NCI-H2171 (cell line): Measurements from ENCODE around the gene CCNY.

Source experiments
- DNase-seq: peaks from one replicate; lab custom pipeline; 2025; lab: John Stamatoyannopoulos, UW

Gene CCNY

GRCh38 chr10:35452847-35453246 is 116.5 kb downstream of the CCNY start:
- no peak for DNase-seq

DNA sequence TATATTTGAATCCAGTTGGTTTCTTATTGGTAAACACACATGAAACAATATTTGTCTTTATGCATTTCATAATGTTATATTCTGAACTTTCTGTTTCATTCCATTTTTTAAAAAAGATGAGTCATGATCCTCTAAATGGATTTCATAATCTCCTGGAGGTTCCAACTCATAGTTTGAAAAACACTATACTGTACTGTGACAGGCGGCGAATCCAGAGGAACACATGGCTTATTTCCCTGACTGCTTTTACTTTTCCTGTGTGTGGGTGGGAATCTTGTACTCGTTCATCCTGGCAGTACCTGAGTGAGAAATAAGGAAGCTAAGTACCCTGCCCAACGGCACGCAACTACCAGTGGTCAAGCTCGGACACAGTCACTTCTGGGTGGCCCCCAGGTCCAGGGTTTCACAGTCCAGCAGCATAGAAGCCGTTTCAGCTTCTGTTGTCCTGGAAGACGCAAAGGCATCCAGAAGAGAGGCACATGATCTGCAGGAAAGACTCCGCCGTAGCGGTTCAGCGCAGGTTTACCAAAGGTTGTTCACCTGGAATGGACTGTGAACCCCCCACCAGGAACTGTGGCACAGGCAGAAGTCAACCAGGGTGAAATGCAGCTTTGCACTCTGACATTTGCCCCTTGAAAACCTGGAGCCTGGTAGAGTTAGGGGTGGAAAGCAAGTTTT is 117.7 kb downstream of the CCNY start:
- DNase-seq: no peak

GRCh38 chr10:35456153-35456720 is 119.9 kb downstream of the CCNY start:
- no peak for DNase-seq

DNA sequence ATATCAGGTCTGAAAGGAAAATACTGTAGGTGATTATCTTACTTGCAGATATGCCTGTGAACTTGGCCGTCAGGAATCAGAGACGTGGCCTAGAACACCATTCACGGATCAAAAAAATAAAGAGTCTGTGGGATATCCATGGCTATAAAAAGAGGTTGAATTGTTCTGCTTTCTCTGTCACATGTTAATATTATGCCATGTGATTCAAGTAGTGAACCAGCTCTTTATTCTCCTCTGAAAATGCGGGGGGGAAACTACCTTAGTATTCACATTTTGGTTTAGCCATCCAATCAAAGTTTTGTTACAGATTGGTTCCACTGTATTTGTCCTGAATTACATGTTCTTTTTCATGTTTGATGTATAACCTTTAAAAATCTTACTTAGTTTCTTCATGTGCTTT is 120.5 kb downstream of the CCNY start:
- DNase-seq: no peak

GRCh38 chr10:35458500-35459448 is 122.5 kb downstream of the CCNY start:
- DNase-seq: peak; percentile 15

- no peak for DNase-seq
Observed at GRCh38 chr10:35459449-35459847, 123.1 kb downstream of the CCNY start.

DNA sequence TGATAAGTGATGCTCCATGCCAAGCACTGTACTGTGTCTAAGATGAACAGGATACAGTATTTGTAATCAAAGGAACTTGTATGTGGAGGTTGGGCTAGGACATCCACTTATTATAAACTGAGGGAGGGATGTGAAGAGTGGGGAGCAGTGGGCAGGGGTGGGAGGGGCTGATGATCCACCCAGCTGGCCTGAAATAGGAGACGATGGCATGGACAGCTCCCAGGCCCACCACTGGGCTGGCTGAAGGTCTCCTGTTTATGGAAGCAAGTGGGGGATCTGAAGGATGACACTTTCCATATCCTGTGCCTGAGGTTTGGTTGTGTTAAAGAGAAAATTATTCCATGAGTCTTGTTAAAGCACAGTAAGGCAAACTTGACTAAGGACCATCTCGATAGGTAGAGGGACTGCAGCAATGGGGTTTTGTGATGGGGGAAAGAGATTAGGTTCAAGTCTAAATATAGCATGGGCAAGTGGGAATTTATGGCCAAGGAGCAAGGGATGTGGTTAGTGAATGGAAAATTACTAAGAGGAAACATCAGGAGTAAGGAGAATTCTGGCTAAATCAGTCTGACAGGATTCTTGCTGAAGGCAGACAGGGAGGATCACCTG is 124.6 kb downstream of the CCNY start:
- DNase-seq: no peak

- DNase-seq: no peak
Observed at GRCh38 chr10:35462491-35462934, 126.2 kb downstream of the CCNY start.

- no peak for DNase-seq
Observed at GRCh38 chr10:35463105-35463867, 127.0 kb downstream of the CCNY start.

- no peak for DNase-seq
Observed at GRCh38 chr10:35463878-35464277, 127.6 kb downstream of the CCNY start.

DNA sequence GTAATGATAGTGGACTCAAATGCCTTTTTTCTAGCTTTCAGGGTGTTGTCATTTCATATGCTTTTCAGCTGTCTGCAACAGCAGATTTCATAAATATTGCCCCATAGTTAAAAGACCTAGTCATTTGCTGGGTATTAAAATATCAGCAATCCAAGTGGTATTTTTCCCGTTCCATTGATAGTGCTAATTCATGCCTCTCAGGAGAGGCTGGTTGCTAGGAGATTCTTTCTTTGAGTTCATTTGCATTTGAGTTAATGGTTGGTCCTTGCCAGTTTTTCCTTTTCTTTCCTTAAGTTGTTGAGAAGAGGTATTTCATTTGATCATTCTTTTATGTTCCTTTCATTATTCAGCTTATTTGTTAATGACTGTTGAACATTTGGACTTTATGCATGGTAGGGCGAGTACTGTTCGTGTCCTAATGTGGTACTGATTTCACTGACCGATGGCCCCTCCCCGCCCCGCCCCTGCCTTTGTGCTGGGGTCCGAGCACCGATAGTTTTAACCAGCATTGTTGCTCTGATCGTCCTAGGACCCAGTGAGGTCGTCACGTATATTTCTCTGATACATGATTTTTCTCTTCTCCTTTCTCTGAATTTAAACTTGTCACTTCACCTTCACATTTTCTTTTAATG is 128.6 kb downstream of the CCNY start:
- no peak for DNase-seq

- no peak for DNase-seq
Observed at GRCh38 chr10:35465673-35466072, 129.4 kb downstream of the CCNY start.

DNA sequence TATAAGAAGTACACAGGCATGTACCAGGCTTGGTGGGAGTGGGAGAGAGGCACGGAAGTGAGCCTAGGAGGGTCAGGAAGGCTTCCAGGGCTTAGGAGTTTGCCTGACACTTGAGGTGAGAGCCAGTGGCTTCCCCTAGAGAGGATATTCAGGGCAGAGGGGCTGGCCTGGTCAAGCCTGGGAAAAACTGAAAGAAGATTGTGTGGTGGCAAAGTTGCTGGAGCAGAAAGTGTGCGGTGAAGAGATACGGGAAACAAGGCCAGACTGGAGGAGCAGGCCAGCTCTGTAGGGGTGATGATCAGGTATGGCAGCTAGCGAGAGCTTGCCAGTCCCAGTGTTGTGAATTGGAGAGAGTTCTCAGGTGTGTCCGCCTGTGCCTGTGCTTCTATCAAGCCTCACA is 129.9 kb downstream of the CCNY start:
- DNase-seq: no peak

- no peak for DNase-seq
Observed at GRCh38 chr10:35466661-35467060, 130.4 kb downstream of the CCNY start.

DNA sequence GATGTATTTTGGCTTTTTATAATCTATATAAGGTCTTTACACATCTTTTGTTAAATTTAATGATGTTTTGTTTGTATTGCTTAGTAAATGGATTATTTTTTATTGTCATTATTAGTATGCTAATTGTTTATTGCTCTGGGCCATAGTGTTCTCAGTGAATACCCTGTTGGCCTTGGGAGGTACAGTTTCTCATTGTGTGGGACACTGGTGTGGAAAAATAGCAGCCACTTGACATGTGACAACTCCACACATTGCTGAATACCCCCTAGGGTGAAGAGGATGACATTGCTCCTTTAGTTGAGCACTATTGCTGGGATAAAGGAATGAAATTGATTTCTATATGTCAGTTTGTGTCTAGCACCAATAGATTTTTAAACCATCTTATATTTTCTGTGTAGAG is 130.9 kb downstream of the CCNY start:
- no peak for DNase-seq

DNA sequence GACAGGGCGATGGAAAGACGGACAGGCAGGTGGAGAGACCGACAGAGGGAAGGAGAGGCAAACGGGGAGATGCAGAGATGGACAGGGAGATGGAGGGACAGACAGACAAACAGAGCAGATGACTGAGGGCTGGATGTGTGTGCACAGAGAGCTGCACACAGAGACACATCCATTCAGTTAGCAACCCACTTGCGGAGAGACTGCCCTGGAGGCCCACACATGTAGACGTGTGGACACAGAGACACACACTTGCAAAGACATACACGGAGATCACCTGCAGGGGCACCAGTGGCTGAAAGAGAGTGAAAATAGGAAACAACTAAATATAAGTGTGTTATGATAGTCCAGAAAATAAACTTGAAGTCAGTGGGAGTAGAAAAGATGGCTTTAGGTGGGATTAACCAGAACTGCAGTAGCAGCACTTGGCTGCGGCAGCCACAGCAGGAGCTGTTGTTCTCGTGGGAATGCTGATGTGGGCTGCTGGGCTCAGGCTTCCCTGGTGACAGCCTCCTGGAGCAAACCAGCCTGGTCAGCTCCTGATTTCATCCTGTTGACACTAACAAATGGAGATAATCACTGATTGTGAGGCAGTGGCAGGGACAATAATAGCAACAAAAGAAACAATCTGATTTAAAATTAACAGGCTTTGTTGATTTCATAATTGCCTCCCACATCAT is 134.1 kb downstream of the CCNY start:
- no peak for DNase-seq

GRCh38 chr10:35470925-35471315 is 134.6 kb downstream of the CCNY start:
- DNase-seq: no peak

DNA sequence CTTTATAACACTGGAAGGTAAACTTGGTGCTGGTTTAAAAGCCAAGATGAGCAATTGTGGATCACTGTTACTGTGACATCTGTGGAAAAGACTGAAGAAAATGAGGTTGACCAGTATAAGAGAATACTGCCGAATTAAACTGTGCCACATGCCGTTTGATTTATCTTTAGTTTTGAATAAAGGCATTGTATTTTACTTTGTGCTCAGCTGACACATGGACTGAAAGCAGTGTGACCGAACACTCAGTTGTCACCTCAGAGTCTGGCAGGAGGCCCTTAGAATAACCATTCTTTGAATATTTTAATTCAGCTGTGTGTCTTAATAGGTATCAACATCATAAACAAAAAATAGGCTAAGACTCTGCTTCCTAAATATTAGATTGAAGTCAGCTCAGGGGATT is 135.1 kb downstream of the CCNY start:
- no peak for DNase-seq

DNA sequence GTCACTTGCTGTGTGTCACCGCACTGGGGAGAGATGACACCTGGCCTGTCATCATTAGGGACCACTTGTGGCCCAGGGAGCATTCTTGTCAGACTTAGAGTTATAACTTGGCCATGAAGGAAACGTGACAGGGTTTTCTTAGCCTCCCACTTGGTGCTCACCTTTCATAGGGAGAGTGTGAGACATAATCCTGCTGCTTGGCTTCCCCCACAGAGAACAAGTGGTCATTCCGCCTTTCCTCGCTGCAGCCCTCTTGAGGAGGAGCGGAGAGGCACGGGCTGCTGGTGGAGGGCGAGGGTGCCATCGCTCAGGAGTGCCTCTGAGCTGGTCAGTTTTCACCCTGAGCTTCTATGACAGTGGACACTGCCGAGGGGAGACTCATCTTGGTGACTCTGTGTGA is 143.8 kb downstream of the CCNY start:
- no peak for DNase-seq

DNA sequence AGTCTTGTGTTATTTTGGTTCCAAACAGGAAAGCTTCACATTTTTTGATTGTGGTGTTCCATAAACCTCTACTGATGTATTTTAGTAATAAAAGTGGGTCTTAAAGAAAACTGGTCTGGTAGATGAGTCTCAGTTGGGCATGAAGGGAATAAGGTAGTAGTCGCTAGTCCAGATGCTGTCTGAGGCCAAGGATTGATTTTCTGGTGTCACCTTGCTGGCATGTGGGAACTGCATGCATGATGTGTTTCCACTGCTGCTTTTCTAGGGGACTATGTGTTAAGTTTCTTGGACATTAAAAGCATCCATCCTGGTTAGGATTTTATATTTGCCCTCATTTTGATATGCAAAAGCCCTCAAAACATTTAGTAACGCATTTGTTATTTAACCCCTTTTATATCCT is 145.1 kb downstream of the CCNY start:
- DNase-seq: no peak
